GM13976 (cell line): ENCODE data around the gene TXLNB.

ENCODE experiments used
- DNase-seq: peaks from one replicate; pipeline ENCODE4 v3.0.0; 2012; ENCODE audit warnings: low spot score
- CTCF ChIP-seq: IDR thresholded peaks from 2 replicates; pipeline ENCODE4 v1.5.1; 2012; ENCODE audit warnings: borderline replicate concordance, mild to moderate bottlenecking; ENCODE audit not compliant: insufficient read depth; ENCODE audit errors: extremely low read depth, missing control alignments, control extremely low read depth
- in situ Hi-C: fragments of 300-500 bp; cut with MboI; formaldehyde crosslinking; loops from one replicate; pipeline ENCODE4 v1.12.0; 2022; ENCODE audit warnings: low sequenced_read_pairs, mixed read lengths, inconsistent platforms; ENCODE audit not compliant: unreplicated experiment

Gene TXLNB

GRCh38 chr6:139205843-139206242 is 86.0 kb downstream of the TXLNB start:
- no peak for DNase-seq
- TF ChIP-seq CTCF: no peak
- in situ Hi-C loops: no loop called here

- in situ Hi-C loops: no loop called here
These were observed 86.8 kb downstream of the TXLNB start for GRCh38 chr6:139204978-139205377.

GRCh38 chr6:139201378-139201777 is 90.4 kb downstream of the TXLNB start:
- in situ Hi-C loops: no loop called here
- no peak for DNase-seq
- no peak for TF ChIP-seq CTCF

More at GRCh38 chr6:139204978-139205377, 86.8 kb downstream of the TXLNB start:
- no peak for TF ChIP-seq CTCF
- DNase-seq: no peak

- in situ Hi-C loops: no loop called here
- no peak for DNase-seq
- TF ChIP-seq CTCF: no peak
These were observed 93.1 kb downstream of the TXLNB start for GRCh38 chr6:139198529-139199288.

GRCh38 chr6:139194740-139195139 is 97.1 kb downstream of the TXLNB start:
- DNase-seq: no peak
- no peak for TF ChIP-seq CTCF
- in situ Hi-C loops: no loop called here
